Thyroid gland (tissue), 4 donors: ENCODE measurements around the gene TRIM52.
"Not testable (repeated sequence)": the region's sequence is repeated elsewhere in the genome, so short reads cannot be mapped to it uniquely, and the experiment has no call there.

ENCODE experiments used
- CTCF ChIP-seq, 6 experiments: fragments of 200-600 bp in 3 of 6; fragments of 450-650 bp in 3 of 6; sonication (generic) in 3 of 6; IDR thresholded peaks; one replicate each; pipeline ENCODE4 v1.5.1; 2016 to 2019; ENCODE audit warnings: antibody characterized with exemption in 6 of 6, mild to moderate bottlenecking in 2 of 6, inconsistent platforms in 1 of 6, moderate library complexity in 1 of 6
- POLR2A ChIP-seq, 2 donors: fragments of 450-650 bp; IDR thresholded peaks; one replicate each; pipeline ENCODE4 v1.6.1; 2017; ENCODE audit warnings: antibody characterized with exemption in 2 of 2, mild to moderate bottlenecking in 2 of 2, moderate library complexity in 1 of 2

- TF ChIP-seq CTCF, POLR2A (IDR thresholded peaks at IDR 0.05): not testable (repeated sequence)
Measured at GRCh38 chr5:181282415-181282814, 21.5 kb upstream of the TRIM52 start.
